Measurements from ENCODE around the gene RBM7.

RBM7 gene

GRCh38 chr11:114400216-114400914 is at the start of gene RBM7, which contains the start of gene C11orf71:
Gene RBM7, plus strand, starts transcription at chr11:114400666. Its CDS starts 6 bp downstream, at chr11:114400672.
Gene C11orf71, minus strand, starts transcription at chr11:114400511. Its CDS starts 180 bp downstream, at chr11:114400331.
- DNase-seq: peak; percentile 98

- no peak for DNase-seq
Measured at GRCh38 chr11:114353443-114353842, 47.0 kb upstream of the RBM7 start.

- DNase-seq: no peak
Measured at GRCh38 chr11:114354076-114354475, 46.4 kb upstream of the RBM7 start.

- DNase-seq: no peak
Measured at GRCh38 chr11:114358716-114359115, 41.8 kb upstream of the RBM7 start.

- no peak for DNase-seq
Measured at GRCh38 chr11:114359342-114359741, 41.1 kb upstream of the RBM7 start.

GRCh38 chr11:114362326-114362725 is 38.1 kb upstream of the RBM7 start:
- no peak for DNase-seq

- DNase-seq: no peak
Measured at GRCh38 chr11:114362958-114363357, 37.5 kb upstream of the RBM7 start.

- no peak for DNase-seq
Measured at GRCh38 chr11:114366331-114367243, 33.9 kb upstream of the RBM7 start.

GRCh38 chr11:114367244-114367957 is 33.1 kb upstream of the RBM7 start:
- no peak for DNase-seq

- no peak for DNase-seq
Measured at GRCh38 chr11:114368918-114369680, 31.4 kb upstream of the RBM7 start.

- no peak for DNase-seq
Measured at GRCh38 chr11:114375052-114375451, 25.4 kb upstream of the RBM7 start.

- DNase-seq: no peak
Measured at GRCh38 chr11:114377612-114378267, 22.7 kb upstream of the RBM7 start.

GRCh38 chr11:114379394-114380069 is 20.9 kb upstream of the RBM7 start:
- no peak for DNase-seq

- no peak for DNase-seq
Measured at GRCh38 chr11:114382509-114382908, 18.0 kb upstream of the RBM7 start.

- no peak for DNase-seq
Measured at GRCh38 chr11:114384487-114384886, 16.0 kb upstream of the RBM7 start.

GRCh38 chr11:114386131-114386530 is 14.3 kb upstream of the RBM7 start:
- DNase-seq: no peak

GRCh38 chr11:114386545-114386944 is 13.9 kb upstream of the RBM7 start:
- DNase-seq: no peak

GRCh38 chr11:114392735-114393667 is 7.5 kb upstream of the RBM7 start:
- DNase-seq: no peak

- DNase-seq: no peak
Measured at GRCh38 chr11:114395736-114396135, 4.7 kb upstream of the RBM7 start.

GRCh38 chr11:114396916-114397315 is 3.5 kb upstream of the RBM7 start:
- no peak for DNase-seq

Measured in stimulated activated CD4-positive, alpha-beta T cell treated with anti-CD3 and anti-CD28 coated beads, Interleukin-15, amount 100 ng/mL, for 24 hours (primary cell).